WTC11 (cell line): ENCODE results near the gene SMIM10L2A. TPM values are rescaled to one million over a fixed set of nuclear protein-coding genes. Genes with fewer than 3 reads are reported as not detected.

Experiments
- ATAC-seq: fragments of 200-7000 bp; cut with Tn5 transposase; 2 replicates; pipeline ENCODE4 v1.10.0; 2021; ENCODE audit warnings: mild to moderate bottlenecking, moderate library complexity
- CTCF ChIA-PET: fragments of 300-600 bp; sonication (Branson Sonifier 250); formaldehyde crosslinking; loops from one replicate; lab custom pipeline; 2021; ENCODE audit warnings: antibody characterized with exemption; lab: Charles Lee
- POLR2A ChIA-PET: fragments of 350-600 bp; sonication (Branson Sonifier 250); formaldehyde crosslinking; loops from one replicate; lab custom pipeline; 2021; ENCODE audit warnings: antibody characterized with exemption; lab: Charles Lee
- DNase-seq: peaks from one replicate; pipeline ENCODE4 v3.0.0; 2021; ENCODE audit warnings: low spot score
- H3K27ac Mint-ChIP-seq: 2 replicates; pipeline ENCODE4 v1.8.0; 2021; ENCODE audit warnings: mixed read lengths
- H3K27me3 Mint-ChIP-seq: 2 replicates; pipeline ENCODE4 v1.8.0; 2021; ENCODE audit warnings: low read depth, mild to moderate bottlenecking, moderate library complexity, mixed read lengths
- H3K36me3 Mint-ChIP-seq: 2 replicates; pipeline ENCODE4 v1.8.0; 2021; ENCODE audit warnings: mixed read lengths
- H3K4me1 Mint-ChIP-seq: 2 replicates; pipeline ENCODE4 v1.8.0; 2022; ENCODE audit warnings: mixed read lengths
- H3K4me3 Mint-ChIP-seq: 2 replicates; pipeline ENCODE4 v1.8.0; 2021; ENCODE audit warnings: mild to moderate bottlenecking, moderate library complexity, mixed read lengths
- H3K9me3 Mint-ChIP-seq: 2 replicates; pipeline ENCODE4 v1.8.0; 2021; ENCODE audit warnings: mixed read lengths
- ETV6 ChIP-seq: sonication (generic); formaldehyde crosslinking; IDR thresholded peaks from 2 replicates; pipeline ENCODE4 v1.8.1; 2022; ENCODE audit warnings: mild to moderate bottlenecking, missing genetic modification reagents
- GABPB1 ChIP-seq: sonication (generic); formaldehyde crosslinking; IDR thresholded peaks from 2 replicates; pipeline ENCODE4 v1.8.1; 2023; ENCODE audit warnings: mild to moderate bottlenecking, missing genetic modification reagents
- GRHL2 ChIP-seq: fragments of 250-450 bp; sonication (Bioruptor Pico); IDR thresholded peaks from 2 replicates; pipeline ENCODE4 v1.8.0; 2022; ENCODE audit warnings: mild to moderate bottlenecking, moderate library complexity; ENCODE audit not compliant: insufficient replicate concordance, severe bottlenecking
- OVOL2 ChIP-seq: fragments of 250-450 bp; sonication (Bioruptor Pico); IDR thresholded peaks from 2 replicates; pipeline ENCODE4 v1.9.0; 2021; ENCODE audit warnings: mild to moderate bottlenecking, borderline replicate concordance
- SOX15 ChIP-seq: fragments of 250-450 bp; sonication (Bioruptor Pico); IDR thresholded peaks from 2 replicates; pipeline ENCODE4 v1.9.0; 2021; ENCODE audit warnings: mild to moderate bottlenecking
- ZNF263 ChIP-seq: sonication (generic); formaldehyde crosslinking; IDR thresholded peaks from 2 replicates; pipeline ENCODE4 v1.8.1; 2022; ENCODE audit warnings: low read depth, mild to moderate bottlenecking, moderate library complexity, missing genetic modification reagents
- ZNF317 ChIP-seq: sonication (generic); formaldehyde crosslinking; IDR thresholded peaks from 2 replicates; pipeline ENCODE4 v1.8.1; 2023; ENCODE audit warnings: low read depth, mild to moderate bottlenecking, moderate library complexity, missing genetic modification reagents, borderline replicate concordance
- total RNA-seq: library from RNA; stranded (reverse); gene quantifications from 3 replicates; pipeline ENCODE4 v1.2.3, GENCODE V29; 2021
- TF ChIP-seq, protein P1 (sequence below): sonication (generic); formaldehyde crosslinking; IDR thresholded peaks from 2 replicates; pipeline ENCODE4 v1.8.1; 2023; ENCODE audit warnings: mild to moderate bottlenecking, missing genetic modification reagents, moderate library complexity
- TF ChIP-seq, protein P2 (sequence below): sonication (generic); formaldehyde crosslinking; IDR thresholded peaks from 2 replicates; pipeline ENCODE4 v1.8.1; 2023; ENCODE audit warnings: mild to moderate bottlenecking, missing genetic modification reagents, borderline replicate concordance
- TF ChIP-seq, protein P3 (sequence below): fragments of 250-450 bp; sonication (Bioruptor Pico); IDR thresholded peaks from 2 replicates; pipeline ENCODE4 v1.9.0; 2021; ENCODE audit warnings: mild to moderate bottlenecking
- TF ChIP-seq, protein P4 (sequence below): sonication (generic); formaldehyde crosslinking; conservative IDR thresholded peaks from 2 replicates; pipeline ENCODE4 v1.8.1; 2022; ENCODE audit warnings: mild to moderate bottlenecking, missing genetic modification reagents
- TF ChIP-seq, protein P5 (sequence below): sonication (generic); formaldehyde crosslinking; IDR thresholded peaks from 2 replicates; pipeline ENCODE4 v1.8.0; 2023; ENCODE audit warnings: missing genetic modification reagents, mild to moderate bottlenecking, borderline replicate concordance
- TF ChIP-seq, protein P6 (sequence below): sonication (generic); formaldehyde crosslinking; IDR thresholded peaks from 2 replicates; pipeline ENCODE4 v1.8.0; 2022; ENCODE audit warnings: mild to moderate bottlenecking, missing genetic modification reagents
- TF ChIP-seq, protein P7 (sequence below): sonication (generic); formaldehyde crosslinking; IDR thresholded peaks from 2 replicates; pipeline ENCODE4 v1.8.0; 2022; ENCODE audit warnings: mild to moderate bottlenecking, missing genetic modification reagents
- TF ChIP-seq, protein P8 (sequence below): fragments of 250-450 bp; sonication (Bioruptor Pico); IDR thresholded peaks from 2 replicates; pipeline ENCODE4 v1.9.0; 2021; ENCODE audit warnings: moderate library complexity, mild to moderate bottlenecking, inconsistent platforms, borderline replicate concordance
- TF ChIP-seq, protein P9 (sequence below): fragments of 250-450 bp; sonication (Bioruptor Pico); conservative IDR thresholded peaks from 2 replicates; pipeline ENCODE4 v1.9.0; 2021; ENCODE audit warnings: mild to moderate bottlenecking

The SMIM10L2A gene
- total RNA-seq, 1 experiment from 2014 or later = 4.7 TPM

DNA sequence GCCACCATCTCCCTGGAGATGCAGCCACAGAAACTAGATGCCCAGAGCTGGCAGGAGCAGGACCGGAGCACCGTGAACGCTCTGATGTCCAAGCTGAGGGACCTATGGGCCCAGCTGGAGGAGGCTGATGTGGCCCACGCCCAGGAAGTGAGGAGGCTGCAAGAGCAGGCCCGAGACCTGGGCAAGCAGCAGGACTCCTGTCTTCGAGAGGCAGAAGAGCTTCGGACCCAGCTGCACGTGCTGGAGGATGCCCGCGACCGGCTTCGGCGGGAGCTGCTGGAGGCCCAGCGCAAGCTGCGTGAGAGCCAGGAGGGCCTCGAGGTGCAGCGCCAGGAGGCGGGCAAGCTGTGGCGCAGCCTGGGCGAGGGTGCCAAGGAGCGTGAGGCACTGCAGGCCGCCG is 14.2 kb downstream of the SMIM10L2A start (continued):
- no peak for TF ChIP-seq OVOL2 (CRISPR knock-in tag)
- TF ChIP-seq, protein P1, sequence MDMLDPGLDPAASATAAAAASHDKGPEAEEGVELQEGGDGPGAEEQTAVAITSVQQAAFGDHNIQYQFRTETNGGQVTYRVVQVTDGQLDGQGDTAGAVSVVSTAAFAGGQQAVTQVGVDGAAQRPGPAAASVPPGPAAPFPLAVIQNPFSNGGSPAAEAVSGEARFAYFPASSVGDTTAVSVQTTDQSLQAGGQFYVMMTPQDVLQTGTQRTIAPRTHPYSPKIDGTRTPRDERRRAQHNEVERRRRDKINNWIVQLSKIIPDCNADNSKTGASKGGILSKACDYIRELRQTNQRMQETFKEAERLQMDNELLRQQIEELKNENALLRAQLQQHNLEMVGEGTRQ (CRISPR knock-in tag) = no peak

DNA sequence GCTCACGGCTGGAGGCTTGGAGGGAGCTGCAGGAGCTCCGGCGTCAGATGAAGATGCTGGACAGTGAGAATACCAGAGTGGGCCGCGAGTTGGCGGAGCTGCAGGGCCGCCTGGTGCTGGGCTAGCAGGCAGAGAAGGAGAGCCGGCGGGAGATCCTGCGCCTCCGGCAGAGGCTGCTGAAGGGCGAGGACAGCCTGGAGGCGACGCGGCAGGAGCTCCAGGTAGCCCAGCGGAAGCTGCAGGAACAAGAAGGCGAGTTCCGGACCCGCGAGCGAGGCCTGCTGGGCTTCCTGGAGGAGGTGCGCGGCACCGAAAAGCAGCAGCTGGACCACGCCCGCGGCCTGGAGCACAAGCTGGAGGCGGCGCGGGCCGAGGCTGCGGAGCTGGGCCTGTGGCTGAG is 14.7 kb downstream of the SMIM10L2A start:
- Mint-ChIP-seq H3K27ac (no peak overlapping the region), H3K36me3 (peaks cover 4% of the 10 kb centered on the region; the same call in 1 of the 2 replicates), H3K4me3 (no peak overlapping the region), H3K4me1 (no peaks in the 10 kb centered on the region), H3K27me3 (no peaks in the 10 kb centered on the region), H3K9me3 (peaks cover 4% of the 10 kb centered on the region)
- ChIA-PET POLR2A (no interaction called here), CTCF (interaction anchor here (0.9 kb wide), 1 partner anchor 17 kb away, joined by 4 read pairs; no protein-coding TSS in a partner anchor)
- DNase-seq (no peak), ATAC-seq (no peak)
- TF ChIP-seq ETV6 (no peak), GRHL2 (CRISPR knock-in tag) (no peak), GABPB1 (CRISPR knock-in tag) (no peak), ZNF263 (CRISPR knock-in tag) (no peak), ZNF317 (CRISPR knock-in tag) (no peak), SOX15 (CRISPR knock-in tag) (no peak)
- TF ChIP-seq, protein P2, sequence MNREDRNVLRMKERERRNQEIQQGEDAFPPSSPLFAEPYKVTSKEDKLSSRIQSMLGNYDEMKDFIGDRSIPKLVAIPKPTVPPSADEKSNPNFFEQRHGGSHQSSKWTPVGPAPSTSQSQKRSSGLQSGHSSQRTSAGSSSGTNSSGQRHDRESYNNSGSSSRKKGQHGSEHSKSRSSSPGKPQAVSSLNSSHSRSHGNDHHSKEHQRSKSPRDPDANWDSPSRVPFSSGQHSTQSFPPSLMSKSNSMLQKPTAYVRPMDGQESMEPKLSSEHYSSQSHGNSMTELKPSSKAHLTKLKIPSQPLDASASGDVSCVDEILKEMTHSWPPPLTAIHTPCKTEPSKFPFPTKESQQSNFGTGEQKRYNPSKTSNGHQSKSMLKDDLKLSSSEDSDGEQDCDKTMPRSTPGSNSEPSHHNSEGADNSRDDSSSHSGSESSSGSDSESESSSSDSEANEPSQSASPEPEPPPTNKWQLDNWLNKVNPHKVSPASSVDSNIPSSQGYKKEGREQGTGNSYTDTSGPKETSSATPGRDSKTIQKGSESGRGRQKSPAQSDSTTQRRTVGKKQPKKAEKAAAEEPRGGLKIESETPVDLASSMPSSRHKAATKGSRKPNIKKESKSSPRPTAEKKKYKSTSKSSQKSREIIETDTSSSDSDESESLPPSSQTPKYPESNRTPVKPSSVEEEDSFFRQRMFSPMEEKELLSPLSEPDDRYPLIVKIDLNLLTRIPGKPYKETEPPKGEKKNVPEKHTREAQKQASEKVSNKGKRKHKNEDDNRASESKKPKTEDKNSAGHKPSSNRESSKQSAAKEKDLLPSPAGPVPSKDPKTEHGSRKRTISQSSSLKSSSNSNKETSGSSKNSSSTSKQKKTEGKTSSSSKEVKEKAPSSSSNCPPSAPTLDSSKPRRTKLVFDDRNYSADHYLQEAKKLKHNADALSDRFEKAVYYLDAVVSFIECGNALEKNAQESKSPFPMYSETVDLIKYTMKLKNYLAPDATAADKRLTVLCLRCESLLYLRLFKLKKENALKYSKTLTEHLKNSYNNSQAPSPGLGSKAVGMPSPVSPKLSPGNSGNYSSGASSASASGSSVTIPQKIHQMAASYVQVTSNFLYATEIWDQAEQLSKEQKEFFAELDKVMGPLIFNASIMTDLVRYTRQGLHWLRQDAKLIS (CRISPR knock-in tag) = no peak
- TF ChIP-seq, protein P3, sequence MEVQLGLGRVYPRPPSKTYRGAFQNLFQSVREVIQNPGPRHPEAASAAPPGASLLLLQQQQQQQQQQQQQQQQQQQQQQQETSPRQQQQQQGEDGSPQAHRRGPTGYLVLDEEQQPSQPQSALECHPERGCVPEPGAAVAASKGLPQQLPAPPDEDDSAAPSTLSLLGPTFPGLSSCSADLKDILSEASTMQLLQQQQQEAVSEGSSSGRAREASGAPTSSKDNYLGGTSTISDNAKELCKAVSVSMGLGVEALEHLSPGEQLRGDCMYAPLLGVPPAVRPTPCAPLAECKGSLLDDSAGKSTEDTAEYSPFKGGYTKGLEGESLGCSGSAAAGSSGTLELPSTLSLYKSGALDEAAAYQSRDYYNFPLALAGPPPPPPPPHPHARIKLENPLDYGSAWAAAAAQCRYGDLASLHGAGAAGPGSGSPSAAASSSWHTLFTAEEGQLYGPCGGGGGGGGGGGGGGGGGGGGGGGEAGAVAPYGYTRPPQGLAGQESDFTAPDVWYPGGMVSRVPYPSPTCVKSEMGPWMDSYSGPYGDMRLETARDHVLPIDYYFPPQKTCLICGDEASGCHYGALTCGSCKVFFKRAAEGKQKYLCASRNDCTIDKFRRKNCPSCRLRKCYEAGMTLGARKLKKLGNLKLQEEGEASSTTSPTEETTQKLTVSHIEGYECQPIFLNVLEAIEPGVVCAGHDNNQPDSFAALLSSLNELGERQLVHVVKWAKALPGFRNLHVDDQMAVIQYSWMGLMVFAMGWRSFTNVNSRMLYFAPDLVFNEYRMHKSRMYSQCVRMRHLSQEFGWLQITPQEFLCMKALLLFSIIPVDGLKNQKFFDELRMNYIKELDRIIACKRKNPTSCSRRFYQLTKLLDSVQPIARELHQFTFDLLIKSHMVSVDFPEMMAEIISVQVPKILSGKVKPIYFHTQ (CRISPR knock-in tag) = no peak
- TF ChIP-seq, protein P4, sequence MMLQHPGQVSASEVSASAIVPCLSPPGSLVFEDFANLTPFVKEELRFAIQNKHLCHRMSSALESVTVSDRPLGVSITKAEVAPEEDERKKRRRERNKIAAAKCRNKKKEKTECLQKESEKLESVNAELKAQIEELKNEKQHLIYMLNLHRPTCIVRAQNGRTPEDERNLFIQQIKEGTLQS (CRISPR knock-in tag) = no peak
- TF ChIP-seq, protein P5, sequence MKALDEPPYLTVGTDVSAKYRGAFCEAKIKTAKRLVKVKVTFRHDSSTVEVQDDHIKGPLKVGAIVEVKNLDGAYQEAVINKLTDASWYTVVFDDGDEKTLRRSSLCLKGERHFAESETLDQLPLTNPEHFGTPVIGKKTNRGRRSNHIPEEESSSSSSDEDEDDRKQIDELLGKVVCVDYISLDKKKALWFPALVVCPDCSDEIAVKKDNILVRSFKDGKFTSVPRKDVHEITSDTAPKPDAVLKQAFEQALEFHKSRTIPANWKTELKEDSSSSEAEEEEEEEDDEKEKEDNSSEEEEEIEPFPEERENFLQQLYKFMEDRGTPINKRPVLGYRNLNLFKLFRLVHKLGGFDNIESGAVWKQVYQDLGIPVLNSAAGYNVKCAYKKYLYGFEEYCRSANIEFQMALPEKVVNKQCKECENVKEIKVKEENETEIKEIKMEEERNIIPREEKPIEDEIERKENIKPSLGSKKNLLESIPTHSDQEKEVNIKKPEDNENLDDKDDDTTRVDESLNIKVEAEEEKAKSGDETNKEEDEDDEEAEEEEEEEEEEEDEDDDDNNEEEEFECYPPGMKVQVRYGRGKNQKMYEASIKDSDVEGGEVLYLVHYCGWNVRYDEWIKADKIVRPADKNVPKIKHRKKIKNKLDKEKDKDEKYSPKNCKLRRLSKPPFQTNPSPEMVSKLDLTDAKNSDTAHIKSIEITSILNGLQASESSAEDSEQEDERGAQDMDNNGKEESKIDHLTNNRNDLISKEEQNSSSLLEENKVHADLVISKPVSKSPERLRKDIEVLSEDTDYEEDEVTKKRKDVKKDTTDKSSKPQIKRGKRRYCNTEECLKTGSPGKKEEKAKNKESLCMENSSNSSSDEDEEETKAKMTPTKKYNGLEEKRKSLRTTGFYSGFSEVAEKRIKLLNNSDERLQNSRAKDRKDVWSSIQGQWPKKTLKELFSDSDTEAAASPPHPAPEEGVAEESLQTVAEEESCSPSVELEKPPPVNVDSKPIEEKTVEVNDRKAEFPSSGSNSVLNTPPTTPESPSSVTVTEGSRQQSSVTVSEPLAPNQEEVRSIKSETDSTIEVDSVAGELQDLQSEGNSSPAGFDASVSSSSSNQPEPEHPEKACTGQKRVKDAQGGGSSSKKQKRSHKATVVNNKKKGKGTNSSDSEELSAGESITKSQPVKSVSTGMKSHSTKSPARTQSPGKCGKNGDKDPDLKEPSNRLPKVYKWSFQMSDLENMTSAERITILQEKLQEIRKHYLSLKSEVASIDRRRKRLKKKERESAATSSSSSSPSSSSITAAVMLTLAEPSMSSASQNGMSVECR (CRISPR knock-in tag) = no peak
- TF ChIP-seq, protein P6, sequence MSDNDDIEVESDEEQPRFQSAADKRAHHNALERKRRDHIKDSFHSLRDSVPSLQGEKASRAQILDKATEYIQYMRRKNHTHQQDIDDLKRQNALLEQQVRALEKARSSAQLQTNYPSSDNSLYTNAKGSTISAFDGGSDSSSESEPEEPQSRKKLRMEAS (CRISPR knock-in tag) = no peak
- TF ChIP-seq, protein P7, sequence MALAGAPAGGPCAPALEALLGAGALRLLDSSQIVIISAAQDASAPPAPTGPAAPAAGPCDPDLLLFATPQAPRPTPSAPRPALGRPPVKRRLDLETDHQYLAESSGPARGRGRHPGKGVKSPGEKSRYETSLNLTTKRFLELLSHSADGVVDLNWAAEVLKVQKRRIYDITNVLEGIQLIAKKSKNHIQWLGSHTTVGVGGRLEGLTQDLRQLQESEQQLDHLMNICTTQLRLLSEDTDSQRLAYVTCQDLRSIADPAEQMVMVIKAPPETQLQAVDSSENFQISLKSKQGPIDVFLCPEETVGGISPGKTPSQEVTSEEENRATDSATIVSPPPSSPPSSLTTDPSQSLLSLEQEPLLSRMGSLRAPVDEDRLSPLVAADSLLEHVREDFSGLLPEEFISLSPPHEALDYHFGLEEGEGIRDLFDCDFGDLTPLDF (CRISPR knock-in tag) = no peak
- TF ChIP-seq, protein P8, sequence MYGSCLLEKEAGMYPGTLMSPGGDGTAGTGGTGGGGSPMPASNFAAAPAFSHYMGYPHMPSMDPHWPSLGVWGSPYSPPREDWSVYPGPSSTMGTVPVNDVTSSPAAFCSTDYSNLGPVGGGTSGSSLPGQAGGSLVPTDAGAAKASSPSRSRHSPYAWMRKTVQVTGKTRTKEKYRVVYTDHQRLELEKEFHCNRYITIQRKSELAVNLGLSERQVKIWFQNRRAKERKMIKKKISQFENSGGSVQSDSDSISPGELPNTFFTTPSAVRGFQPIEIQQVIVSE (CRISPR knock-in tag) = no peak
- TF ChIP-seq, protein P9, sequence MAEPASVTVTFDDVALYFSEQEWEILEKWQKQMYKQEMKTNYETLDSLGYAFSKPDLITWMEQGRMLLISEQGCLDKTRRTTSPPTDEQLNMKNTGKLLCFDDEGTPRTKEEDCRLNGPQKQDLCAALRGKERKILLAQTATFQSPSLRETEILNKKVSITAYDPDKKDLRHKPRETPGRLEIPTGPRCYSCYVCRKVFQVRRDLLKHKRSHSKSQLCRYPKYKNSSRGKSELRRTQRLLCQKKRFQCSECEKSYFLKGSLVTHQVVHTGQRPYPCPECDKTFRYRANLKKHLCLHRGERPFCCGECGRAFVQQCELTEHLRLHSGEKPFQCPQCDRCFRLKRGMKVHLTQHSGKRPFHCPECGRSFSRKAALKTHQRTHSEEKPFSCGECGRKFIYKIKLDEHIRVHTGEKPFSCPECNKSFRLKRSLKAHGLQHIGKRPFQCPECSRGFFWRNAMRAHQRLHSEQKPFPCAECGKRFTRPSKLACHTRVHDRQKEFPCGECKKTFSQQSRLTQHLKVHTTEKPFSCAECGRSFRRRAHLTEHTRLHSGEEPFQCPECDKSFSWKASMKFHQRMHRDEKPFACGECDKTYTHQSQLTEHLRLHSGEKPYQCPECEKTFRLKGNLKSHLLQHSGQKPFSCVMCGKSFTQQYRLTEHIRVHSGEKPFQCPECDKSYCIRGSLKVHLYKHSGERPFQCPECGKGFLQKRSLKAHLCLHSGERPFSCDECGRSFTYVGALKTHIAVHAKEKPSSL (CRISPR knock-in tag) = no peak
